H9 (cell line): Measurements from ENCODE around the gene RAB6B. TPM values are rescaled to one million over a fixed set of nuclear protein-coding genes. Genes with fewer than 3 reads are reported as not detected.

Source experiments
- DNase-seq: peaks from one replicate; pipeline ENCODE4 v3.0.0-alpha.2; 2017
- H2AFZ ChIP-seq: one replicate; pipeline ENCODE4 v1.6.1; 2013; ENCODE audit warnings: mild to moderate bottlenecking, low read length, control low read depth, moderate library complexity
- H2AK5ac ChIP-seq: 2 replicates; pipeline ENCODE4 v1.6.1; 2013; ENCODE audit warnings: low read length, control low read depth, mixed read lengths; ENCODE audit not compliant: insufficient read length
- H2BK120ac ChIP-seq: one replicate; pipeline ENCODE4 v1.6.1; 2013; ENCODE audit warnings: low read depth, mild to moderate bottlenecking, low read length, control low read depth, inconsistent platforms; ENCODE audit not compliant: poor library complexity, severe bottlenecking
- H2BK12ac ChIP-seq: 2 replicates; pipeline ENCODE4 v1.6.1; 2013; ENCODE audit warnings: low read length, control low read depth, mixed read lengths, low read depth; ENCODE audit not compliant: insufficient read length
- H2BK15ac ChIP-seq: 2 replicates; pipeline ENCODE4 v1.6.1; 2013; ENCODE audit warnings: low read depth, low read length, control low read depth
- H2BK20ac ChIP-seq: one replicate; pipeline ENCODE4 v1.6.1; 2013; ENCODE audit warnings: low read depth, mild to moderate bottlenecking, low read length, control low read depth, inconsistent platforms; ENCODE audit not compliant: poor library complexity, severe bottlenecking
- H2BK5ac ChIP-seq: 2 replicates; pipeline ENCODE4 v1.6.1; 2013; ENCODE audit warnings: low read length, control low read depth, mixed read lengths; ENCODE audit not compliant: insufficient read length
- H3K14ac ChIP-seq: 2 replicates; pipeline ENCODE4 v1.6.1; 2013; ENCODE audit warnings: low read length, control low read depth; ENCODE audit not compliant: insufficient read depth
- H3K18ac ChIP-seq: 2 replicates; pipeline ENCODE4 v1.6.1; 2013; ENCODE audit warnings: low read depth, mild to moderate bottlenecking, mixed read lengths, low read length, control low read depth; ENCODE audit not compliant: insufficient read length
- H3K23ac ChIP-seq: 2 replicates; pipeline ENCODE4 v1.6.1; 2013; ENCODE audit warnings: low read length, control low read depth, mixed read lengths, low read depth; ENCODE audit not compliant: insufficient read length
- H3K23me2 ChIP-seq: 2 replicates; pipeline ENCODE4 v1.6.1; 2013; ENCODE audit warnings: low read depth, mild to moderate bottlenecking, mixed read lengths, low read length, control low read depth; ENCODE audit not compliant: insufficient read length, poor library complexity, severe bottlenecking
- H3K27ac ChIP-seq: 2 replicates; pipeline ENCODE4 v1.5.1; 2013; ENCODE audit warnings: low read length, control low read depth, mixed read lengths, low read depth; ENCODE audit not compliant: insufficient read length
- H3K27me3 ChIP-seq: 2 replicates; pipeline ENCODE4 v1.6.1; 2013; ENCODE audit warnings: low read length, control low read depth, inconsistent platforms; ENCODE audit not compliant: insufficient read depth
- H3K4ac ChIP-seq: 2 replicates; pipeline ENCODE4 v1.6.1; 2013; ENCODE audit warnings: low read depth, mild to moderate bottlenecking, control low read depth, inconsistent platforms, low read length, moderate library complexity
- H3K4me1 ChIP-seq: 2 replicates; pipeline ENCODE4 v1.6.1; 2013; ENCODE audit warnings: low read length, control low read depth, inconsistent platforms; ENCODE audit not compliant: insufficient read depth
- H3K4me2 ChIP-seq: 2 replicates; pipeline ENCODE4 v1.6.1; 2013; ENCODE audit warnings: low read length, control low read depth, mixed read lengths; ENCODE audit not compliant: insufficient read length, insufficient read depth
- H3K56ac ChIP-seq: 2 replicates; pipeline ENCODE4 v1.6.1; 2013; ENCODE audit warnings: low read depth, mild to moderate bottlenecking, mixed read lengths, low read length, control low read depth; ENCODE audit not compliant: insufficient read length
- H3K79me1 ChIP-seq: 2 replicates; pipeline ENCODE4 v1.6.1; 2013; ENCODE audit warnings: low read depth, mild to moderate bottlenecking, moderate library complexity, low read length, control low read depth, inconsistent platforms; ENCODE audit not compliant: insufficient read depth, poor library complexity, severe bottlenecking
- H3K79me2 ChIP-seq: 2 replicates; pipeline ENCODE4 v1.6.1; 2013; ENCODE audit warnings: low read length, control low read depth, inconsistent platforms; ENCODE audit not compliant: insufficient read depth
- H3K9ac ChIP-seq: 2 replicates; pipeline ENCODE4 v1.6.1; 2013; ENCODE audit warnings: low read length, control low read depth, mixed read lengths; ENCODE audit not compliant: insufficient read length; ENCODE audit errors: extremely low read depth
- H3K9me3 ChIP-seq: one replicate; pipeline ENCODE4 v1.6.1; 2013; ENCODE audit warnings: low read depth, low read length, inconsistent platforms; ENCODE audit not compliant: control insufficient read depth
- H3T11ph ChIP-seq: one replicate; pipeline ENCODE4 v1.6.1; 2013; ENCODE audit warnings: mild to moderate bottlenecking, low read length, control low read depth, inconsistent platforms
- H4K20me1 ChIP-seq: one replicate; pipeline ENCODE4 v1.6.1; 2013; ENCODE audit not compliant: control insufficient read depth, insufficient read length, insufficient read depth
- H4K5ac ChIP-seq: 2 replicates; pipeline ENCODE4 v1.6.1; 2013; ENCODE audit warnings: low read depth, mild to moderate bottlenecking, mixed read lengths, low read length, control low read depth; ENCODE audit not compliant: insufficient read length
- H4K8ac ChIP-seq: replicated peaks from 2 replicates; pipeline ENCODE4 v1.6.1; 2013; ENCODE audit warnings: low read length, control low read depth, mixed read lengths, low read depth; ENCODE audit not compliant: insufficient read length
- H4K91ac ChIP-seq: 2 replicates; pipeline ENCODE4 v1.6.1; 2013; ENCODE audit warnings: low read depth, mild to moderate bottlenecking, moderate library complexity, mixed read lengths, low read length, control low read depth; ENCODE audit not compliant: insufficient read length
- H3K27ac Mint-ChIP-seq, 3 experiments: 2 replicates in 2 of 3; 3 replicates in 1 of 3; pipeline ENCODE4 v1.8.0; 2020 to 2021; ENCODE audit warnings: mixed read lengths in 3 of 3, mild to moderate bottlenecking in 1 of 3, moderate library complexity in 1 of 3
- H3K27me3 Mint-ChIP-seq: 2 replicates; pipeline ENCODE4 v1.8.0; 2021; ENCODE audit warnings: low read depth, mild to moderate bottlenecking, moderate library complexity, mixed read lengths
- H3K36me3 Mint-ChIP-seq, 3 experiments: 2 replicates in 2 of 3; 3 replicates in 1 of 3; pipeline ENCODE4 v1.8.0; 2020 to 2021; ENCODE audit warnings: low read depth in 3 of 3, mixed read lengths in 3 of 3; ENCODE audit not compliant: insufficient read depth in 1 of 3
- H3K4me1 Mint-ChIP-seq, 2 experiments: 2 replicates each; pipeline ENCODE4 v1.8.0; 2020; ENCODE audit warnings: mixed read lengths in 2 of 2
- H3K4me3 Mint-ChIP-seq, 2 experiments: 2 replicates in 1 of 2; 3 replicates in 1 of 2; pipeline ENCODE4 v1.8.0; 2020 to 2021; ENCODE audit warnings: mild to moderate bottlenecking in 2 of 2, mixed read lengths in 2 of 2, moderate library complexity in 1 of 2
- H3K9me3 Mint-ChIP-seq, 2 experiments: 2 replicates in 1 of 2; 3 replicates in 1 of 2; pipeline ENCODE4 v1.8.0; 2020; ENCODE audit warnings: mild to moderate bottlenecking in 2 of 2, mixed read lengths in 2 of 2, moderate library complexity in 1 of 2
- total RNA-seq: library from RNA; stranded (reverse); gene quantifications from 2 replicates; pipeline ENCODE4 v1.2.1, GENCODE V29; 2021
- TF ChIP-seq, protein P1 (sequence below): fragments of 200-600 bp; sonication (generic); conservative IDR thresholded peaks from 3 replicates; pipeline ENCODE4 v1.8.0; 2021; ENCODE audit warnings: antibody characterized with exemption, mild to moderate bottlenecking

The RAB6B gene
- total RNA-seq, 1 experiment from 2014 or later = 12.3 TPM

GRCh38 chr3:133883641-133884040 is 12.0 kb downstream of the RAB6B start:
- DNase-seq = no peak
- H3T11ph ChIP-seq = no peak overlapping the region
- Mint-ChIP-seq H3K4me3 (no peak overlapping the region), H3K4me1 (peaks cover 5 to 12% of the 10 kb centered on the region in 2 experiments), H3K27me3 (peaks cover 5% of the 10 kb centered on the region), H3K36me3 (peaks cover 0 to 6% (median 3%) of the 10 kb centered on the region in 3 experiments; a peak in 3 of 7 replicates), H3K9me3 (peaks cover 0 to 5% of the 10 kb centered on the region in 2 experiments; a peak in 3 of 5 replicates), H3K27ac (no peak overlapping the region)
- H3K9me3 ChIP-seq = no peaks in the 10 kb centered on the region
- no peaks in the 10 kb centered on the region for H3K4me1 ChIP-seq
- TF ChIP-seq, protein P1, sequence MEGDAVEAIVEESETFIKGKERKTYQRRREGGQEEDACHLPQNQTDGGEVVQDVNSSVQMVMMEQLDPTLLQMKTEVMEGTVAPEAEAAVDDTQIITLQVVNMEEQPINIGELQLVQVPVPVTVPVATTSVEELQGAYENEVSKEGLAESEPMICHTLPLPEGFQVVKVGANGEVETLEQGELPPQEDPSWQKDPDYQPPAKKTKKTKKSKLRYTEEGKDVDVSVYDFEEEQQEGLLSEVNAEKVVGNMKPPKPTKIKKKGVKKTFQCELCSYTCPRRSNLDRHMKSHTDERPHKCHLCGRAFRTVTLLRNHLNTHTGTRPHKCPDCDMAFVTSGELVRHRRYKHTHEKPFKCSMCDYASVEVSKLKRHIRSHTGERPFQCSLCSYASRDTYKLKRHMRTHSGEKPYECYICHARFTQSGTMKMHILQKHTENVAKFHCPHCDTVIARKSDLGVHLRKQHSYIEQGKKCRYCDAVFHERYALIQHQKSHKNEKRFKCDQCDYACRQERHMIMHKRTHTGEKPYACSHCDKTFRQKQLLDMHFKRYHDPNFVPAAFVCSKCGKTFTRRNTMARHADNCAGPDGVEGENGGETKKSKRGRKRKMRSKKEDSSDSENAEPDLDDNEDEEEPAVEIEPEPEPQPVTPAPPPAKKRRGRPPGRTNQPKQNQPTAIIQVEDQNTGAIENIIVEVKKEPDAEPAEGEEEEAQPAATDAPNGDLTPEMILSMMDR = no peak
- H3K9ac ChIP-seq = no peak overlapping the region
- no peak overlapping the region for H2BK5ac ChIP-seq
- H2BK15ac ChIP-seq = no peak overlapping the region
- H3K27me3 ChIP-seq = no peaks in the 10 kb centered on the region
- H4K91ac ChIP-seq = no peak overlapping the region
- H3K14ac ChIP-seq = no peak overlapping the region
- H3K4ac ChIP-seq = no peak overlapping the region
- H4K5ac ChIP-seq = no peak overlapping the region
- H3K56ac ChIP-seq = no peak overlapping the region
- no peak overlapping the region for H2BK20ac ChIP-seq
- H3K23me2 ChIP-seq = no peaks in the 10 kb centered on the region
- H3K27ac ChIP-seq = no peak overlapping the region
- H2AFZ ChIP-seq = no peak overlapping the region
- no peak overlapping the region for H3K23ac ChIP-seq
- no peak overlapping the region for H2AK5ac ChIP-seq
- no peaks in the 10 kb centered on the region for H3K79me1 ChIP-seq
- H3K18ac ChIP-seq = no peak overlapping the region
- no peak overlapping the region for H2BK120ac ChIP-seq
- no peak overlapping the region for H2BK12ac ChIP-seq
- H4K8ac ChIP-seq = no peak overlapping the region
- H3K4me2 ChIP-seq = no peak overlapping the region
- no peaks in the 10 kb centered on the region for H3K79me2 ChIP-seq
- no peaks in the 10 kb centered on the region for H4K20me1 ChIP-seq
